GM21390 (cell line): ENCODE data around the gene TMEM204.

ENCODE experiments used
- ATAC-seq: cut with Tn5 transposase; IDR thresholded peaks from one replicate; pipeline ENCODE4 v1.9.1; 2021; ENCODE audit not compliant: unreplicated experiment

The TMEM204 gene

GRCh38 chr16:1537763-1538289, 4.4 kb downstream of the TMEM204 start:
- ATAC-seq = no peak

GRCh38 chr16:1538804-1539520, 5.5 kb downstream of the TMEM204 start:
- no peak for ATAC-seq

GRCh38 chr16:1539720-1540555, 6.5 kb downstream of the TMEM204 start:
- no peak for ATAC-seq

- no peak for ATAC-seq
Measured at GRCh38 chr16:1540556-1540855, 7.0 kb downstream of the TMEM204 start.

DNA sequence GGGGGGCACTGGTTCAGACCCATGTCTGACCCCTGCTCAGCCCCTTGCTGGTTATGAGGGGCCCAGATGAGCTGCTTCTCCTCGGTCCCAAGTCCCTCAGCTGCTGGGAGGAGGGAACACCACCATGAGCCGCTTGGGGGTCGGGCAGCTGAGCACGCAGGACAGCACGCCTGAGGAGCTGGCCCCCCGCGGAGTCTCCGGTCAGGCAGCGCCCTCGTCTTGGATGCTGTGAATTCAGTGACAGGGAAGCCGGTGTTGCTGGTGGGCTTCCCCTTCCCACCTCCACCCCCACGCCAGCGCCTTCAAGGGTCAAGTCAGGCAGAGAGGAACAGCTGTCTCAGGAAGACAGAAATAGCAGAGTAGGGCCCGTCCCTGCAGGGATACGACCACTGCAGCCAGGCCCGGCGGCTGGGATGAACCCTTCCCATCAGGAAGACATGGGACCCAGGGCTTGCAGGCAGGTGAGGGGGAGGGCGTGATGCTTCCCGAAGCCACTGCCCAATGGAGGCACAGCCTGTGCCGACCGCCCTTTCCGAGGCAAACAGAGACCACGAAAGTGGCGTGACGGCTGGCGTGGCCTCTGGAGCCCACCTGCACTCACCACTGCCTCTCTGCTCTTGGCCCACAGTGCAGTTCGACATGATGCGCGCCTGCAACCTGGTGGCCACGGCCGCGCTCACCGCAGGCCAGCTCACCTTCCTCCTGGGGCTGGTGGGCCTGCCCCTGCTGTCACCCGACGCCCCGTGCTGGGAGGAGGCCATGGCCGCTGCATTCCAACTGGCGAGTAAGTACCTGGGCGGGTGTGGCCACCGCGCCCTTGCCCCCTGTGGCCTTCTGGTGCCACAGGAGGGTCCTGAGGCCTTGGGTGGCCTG, 8.1 kb downstream of the TMEM204 start:
- no peak for ATAC-seq

DNA sequence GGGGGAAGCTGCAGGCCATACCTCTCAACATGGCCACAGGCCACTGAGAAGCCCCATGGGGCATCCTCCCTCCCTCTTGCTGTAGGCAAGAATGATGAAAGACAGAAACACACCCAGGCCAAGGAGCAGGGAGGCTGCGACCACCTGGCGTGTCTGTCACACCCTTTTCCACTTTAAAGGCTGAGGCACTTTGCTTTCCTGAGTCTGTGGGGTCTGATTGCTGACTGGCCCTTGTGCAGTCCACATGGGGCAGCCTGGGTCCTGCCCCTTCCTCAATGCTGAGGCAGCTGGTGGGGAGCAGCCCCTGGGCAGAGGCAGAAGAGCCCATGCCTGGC, 8.7 kb downstream of the TMEM204 start:
- no peak for ATAC-seq

GRCh38 chr16:1542533-1542932, 9.1 kb downstream of the TMEM204 start:
- ATAC-seq = no peak

DNA sequence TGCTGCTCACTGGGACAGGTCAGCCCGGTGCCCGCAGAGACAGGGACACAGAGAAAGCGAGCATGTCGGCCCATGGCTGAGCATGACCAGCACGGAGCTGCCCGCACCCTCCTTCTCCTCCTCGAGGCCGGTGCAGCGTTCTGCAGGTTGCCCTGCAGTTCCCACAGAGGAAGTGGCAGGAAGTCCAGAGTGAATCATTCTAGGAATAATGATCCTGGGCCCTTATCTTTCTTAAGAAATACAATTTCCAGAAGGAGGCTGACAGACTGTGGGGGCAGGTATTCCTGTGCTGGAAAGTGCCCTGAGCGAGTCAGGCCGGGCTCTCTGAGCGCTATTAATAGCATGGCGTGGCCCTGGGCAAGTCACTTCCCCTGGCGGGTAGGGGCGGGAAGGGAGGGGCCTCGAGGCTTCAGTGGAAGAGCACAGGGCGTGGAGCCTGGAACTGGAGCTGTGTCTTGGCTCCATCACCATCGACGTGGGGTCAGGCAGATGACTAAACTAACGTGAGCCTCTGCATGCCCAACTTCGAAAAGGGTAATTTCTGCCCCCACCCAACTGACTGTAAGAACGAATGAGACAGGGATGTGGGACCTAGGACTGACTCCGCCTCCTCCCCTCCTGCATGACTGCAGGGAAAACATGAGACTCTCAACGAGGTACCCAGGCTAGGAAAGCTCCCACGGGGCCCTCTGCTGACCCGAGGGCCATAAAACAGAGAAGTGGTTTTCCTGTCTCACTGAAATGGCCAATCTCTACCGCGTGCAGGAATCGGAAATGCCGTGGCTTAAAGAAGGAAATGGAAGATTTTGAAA, 9.8 kb downstream of the TMEM204 start:
- no peak for ATAC-seq

GRCh38 chr16:1545044-1546040, 11.9 kb downstream of the TMEM204 start:
- no peak for ATAC-seq

DNA sequence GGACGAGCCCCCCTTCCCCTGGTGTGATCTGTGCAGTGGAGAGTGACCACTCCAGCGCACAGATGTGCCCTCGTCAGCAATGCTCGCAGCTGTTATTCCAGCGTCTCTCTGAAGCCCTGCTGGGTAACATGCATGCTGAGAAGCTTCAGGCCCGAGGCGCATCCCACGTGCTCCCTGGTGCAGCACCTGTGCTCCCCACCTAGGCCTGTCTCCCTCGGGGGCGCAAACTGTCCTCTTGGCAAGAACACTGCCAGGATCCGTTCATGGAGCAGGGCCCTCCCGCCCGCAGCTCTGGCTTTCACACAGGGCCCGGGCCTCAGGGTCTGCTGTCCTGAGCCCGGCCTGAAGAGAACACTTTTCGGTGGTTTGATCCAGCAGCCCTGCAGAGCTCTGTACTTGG, 13.0 kb downstream of the TMEM204 start:
- ATAC-seq = no peak

DNA sequence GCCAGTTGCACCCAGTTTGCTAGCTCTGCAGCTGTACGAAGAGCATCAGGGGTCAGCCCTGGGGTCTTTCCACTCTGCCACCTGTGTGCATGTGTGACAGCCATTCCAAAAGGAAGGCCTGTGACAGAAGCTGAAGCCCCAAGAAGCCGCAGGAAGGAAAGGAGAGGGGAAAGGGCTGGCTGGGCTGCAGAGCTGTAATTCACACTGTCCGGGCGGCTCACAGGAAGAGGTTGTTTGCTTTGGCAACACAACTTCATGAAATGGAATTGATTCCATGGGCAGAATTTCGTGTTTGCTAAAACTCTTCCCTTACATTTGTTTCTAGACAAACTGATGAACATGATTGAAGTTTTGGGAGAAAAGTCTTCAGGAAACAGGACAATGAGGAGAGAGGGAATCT, 14.8 kb downstream of the TMEM204 start:
- ATAC-seq = no peak

- no peak for ATAC-seq
Measured at GRCh38 chr16:1548727-1549126, 15.3 kb downstream of the TMEM204 start.

DNA sequence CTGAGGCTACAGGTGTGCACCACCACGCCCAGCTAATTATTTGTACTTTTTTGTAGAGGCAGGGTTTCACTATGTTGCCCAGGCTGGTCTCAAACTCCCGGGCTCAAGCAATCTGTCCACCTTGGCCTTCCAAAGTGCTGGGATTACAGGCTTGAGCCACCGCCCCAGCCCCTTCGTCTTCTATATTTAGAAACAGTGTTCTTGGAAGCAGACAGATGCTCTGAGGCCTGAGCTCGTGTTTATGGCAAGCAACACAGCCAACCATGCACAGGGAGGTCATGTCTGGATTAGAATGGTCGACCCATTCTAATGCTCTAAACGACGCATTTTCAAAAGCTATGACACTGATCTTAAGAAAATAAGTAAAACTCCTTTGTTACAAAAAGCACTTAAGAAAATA, 16.6 kb downstream of the TMEM204 start:
- no peak for ATAC-seq

- ATAC-seq = no peak
Measured at GRCh38 chr16:1550696-1551095, 17.2 kb downstream of the TMEM204 start.

DNA sequence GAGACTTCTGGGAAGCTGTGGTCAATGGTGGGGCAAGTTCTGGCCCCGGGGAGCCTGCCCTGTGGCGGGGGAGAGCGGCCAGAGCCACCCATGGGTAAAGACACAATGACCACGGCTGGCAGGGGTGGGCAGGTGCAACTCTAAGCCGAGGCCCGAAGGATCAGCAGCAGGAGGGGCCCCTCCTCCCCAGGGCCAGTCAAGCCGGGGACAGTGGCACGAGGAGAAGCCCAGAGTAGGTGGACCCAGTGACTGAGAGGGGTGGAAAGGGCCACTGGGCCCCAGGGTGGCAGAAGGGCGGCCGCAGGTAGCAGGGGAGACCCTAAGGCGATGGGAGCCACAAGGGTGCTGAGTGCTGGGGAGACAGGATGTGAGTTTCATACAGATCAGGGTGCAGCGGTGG, 17.7 kb downstream of the TMEM204 start:
- ATAC-seq = no peak

- ATAC-seq = no peak
Measured at GRCh38 chr16:1552129-1552528, 18.7 kb downstream of the TMEM204 start.

DNA sequence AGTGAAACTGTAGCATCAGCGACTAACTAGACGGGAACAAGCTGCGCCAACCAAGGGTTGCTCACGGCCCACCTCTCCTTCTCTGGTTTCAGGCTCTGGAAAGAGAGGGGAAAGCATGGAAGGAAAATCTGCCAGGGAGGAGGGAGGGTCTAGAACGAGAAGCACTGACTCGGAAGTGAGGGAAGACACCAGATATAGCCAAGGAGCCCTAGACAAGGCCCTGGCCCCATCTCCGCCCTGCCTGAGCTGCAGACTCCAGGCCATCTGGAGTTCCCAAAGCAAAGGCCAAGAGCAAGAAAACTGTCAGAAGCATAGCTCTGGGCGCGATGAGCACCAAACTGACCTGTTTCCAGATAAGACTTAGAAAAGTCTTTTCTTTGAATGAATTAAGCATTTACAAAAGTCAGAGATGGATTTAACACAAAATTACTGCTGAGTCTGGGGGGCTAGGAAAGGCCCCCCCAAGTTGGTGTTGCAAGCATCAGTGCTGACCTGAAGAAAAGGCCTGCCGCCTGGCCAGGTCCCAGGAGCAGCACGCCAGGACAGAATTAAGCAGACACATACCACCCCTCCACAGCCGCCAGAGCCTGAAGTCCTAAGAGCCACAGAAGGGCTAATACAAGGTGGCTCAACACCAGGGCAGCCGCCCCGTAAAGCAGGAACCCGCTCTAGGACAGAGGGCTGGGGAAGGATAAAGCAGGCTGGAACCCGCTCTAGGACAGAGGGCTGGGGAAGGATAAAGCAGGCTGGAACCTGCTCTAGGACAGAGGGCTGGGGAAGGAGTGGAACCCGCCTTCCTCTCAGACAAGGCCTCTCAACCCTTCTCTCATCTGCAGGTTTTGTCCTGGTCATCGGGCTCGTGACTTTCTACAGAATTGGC, 20.7 kb downstream of the TMEM204 start:
- no peak for ATAC-seq

DNA sequence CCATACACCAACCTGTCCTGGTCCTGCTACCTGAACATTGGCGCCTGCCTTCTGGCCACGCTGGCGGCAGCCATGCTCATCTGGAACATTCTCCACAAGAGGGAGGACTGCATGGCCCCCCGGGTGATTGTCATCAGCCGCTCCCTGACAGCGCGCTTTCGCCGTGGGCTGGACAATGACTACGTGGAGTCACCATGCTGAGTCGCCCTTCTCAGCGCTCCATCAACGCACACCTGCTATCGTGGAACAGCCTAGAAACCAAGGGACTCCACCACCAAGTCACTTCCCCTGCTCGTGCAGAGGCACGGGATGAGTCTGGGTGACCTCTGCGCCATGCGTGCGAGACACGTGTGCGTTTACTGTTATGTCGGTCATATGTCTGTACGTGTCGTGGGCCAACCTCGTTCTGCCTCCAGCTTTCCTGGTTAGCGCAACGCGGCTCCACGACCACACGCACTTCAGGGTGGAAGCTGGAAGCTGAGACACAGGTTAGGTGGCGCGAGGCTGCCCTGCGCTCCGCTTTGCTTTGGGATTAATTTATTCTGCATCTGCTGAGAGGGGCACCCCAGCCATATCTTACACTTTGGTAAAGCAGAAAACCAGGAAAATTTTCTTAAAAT, 21.5 kb downstream of the TMEM204 start:
- no peak for ATAC-seq
